Peyer's patch (tissue), 4 donors: Measurements from ENCODE around the gene AGER.
"Not testable (repeated sequence)": the region's sequence is repeated elsewhere in the genome, so short reads cannot be mapped to it uniquely, and the experiment has no call there.

ENCODE experiments used
- CTCF ChIP-seq, 6 experiments: fragments of 450-650 bp in 4 of 6; fragments of 200-600 bp in 2 of 6; sonication (generic) in 1 of 6; IDR thresholded peaks; one replicate each; pipeline ENCODE4 v1.5.1; 2017 to 2019; ENCODE audit warnings: antibody characterized with exemption in 6 of 6, mild to moderate bottlenecking in 3 of 6, moderate library complexity in 1 of 6
- POLR2A ChIP-seq, 2 donors: fragments of 450-650 bp; IDR thresholded peaks; one replicate each; pipeline ENCODE4 v1.5.1; 2017; ENCODE audit warnings: antibody characterized with exemption in 2 of 2, mild to moderate bottlenecking in 2 of 2, moderate library complexity in 2 of 2

- not testable (repeated sequence) for TF ChIP-seq POLR2A, CTCF (IDR thresholded peaks at IDR 0.05)
These were observed 2.2 kb upstream of the AGER start for GRCh38 chr6:32186151-32186840.
